ENCODE data around the gene PCDHGA2.

DNA sequence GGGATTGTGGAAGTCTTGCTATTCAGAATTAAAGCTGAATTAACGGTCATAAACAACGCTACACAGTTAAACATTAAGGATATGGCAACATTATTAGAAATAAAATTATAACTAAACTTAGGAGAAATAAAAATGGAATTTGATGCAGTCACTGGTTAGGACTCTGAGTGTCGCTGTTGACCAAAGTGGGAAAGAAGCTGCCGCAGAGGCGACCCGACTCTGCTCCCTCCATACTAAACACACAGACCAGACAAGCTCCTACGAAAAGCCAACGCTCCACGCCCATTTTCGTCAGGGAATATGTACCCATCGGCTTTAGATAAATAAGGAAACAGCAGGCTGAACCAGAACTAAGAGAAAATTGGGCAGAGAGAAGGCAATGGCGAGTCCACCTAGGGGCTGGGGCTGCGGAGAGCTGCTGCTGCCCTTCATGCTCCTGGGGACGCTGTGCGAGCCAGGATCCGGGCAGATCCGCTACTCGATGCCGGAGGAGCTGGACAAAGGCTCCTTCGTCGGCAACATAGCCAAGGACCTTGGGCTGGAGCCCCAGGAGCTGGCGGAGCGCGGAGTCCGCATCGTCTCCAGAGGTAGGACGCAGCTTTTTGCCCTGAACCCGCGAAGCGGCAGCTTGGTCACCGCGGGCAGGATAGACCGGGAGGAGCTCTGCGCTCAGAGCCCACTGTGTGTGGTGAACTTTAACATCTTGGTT is 25.5 kb downstream of the PCDHGA2 start, which contains the start of gene PCDHGA5:
- TF ChIP-seq CTCF (IDR thresholded peaks at IDR 0.05) (no peak), POLR2A (IDR thresholded peaks at IDR 0.05) (no peak)
